Glomerular endothelial cell (primary cell): ENCODE results near the gene IL3. TPM values are rescaled to one million over a fixed set of nuclear protein-coding genes. Genes with fewer than 3 reads are reported as not detected.
"Not testable (repeated sequence)": the region's sequence is repeated elsewhere in the genome, so short reads cannot be mapped to it uniquely, and the experiment has no call there.

Experiments used
- DNase-seq: peaks from one replicate; pipeline ENCODE4 v3.0.0-alpha.2; 2011; ENCODE audit warnings: low read depth, low spot score; ENCODE audit errors: extremely low read depth
- total RNA-seq: library from RNA; depleted of rRNA; stranded (reverse); fragments of >200 nt; gene quantifications from 2 replicates; pipeline ENCODE4 v1.2.3, GENCODE V29; 2015

The IL3 gene
- total RNA-seq, 1 donor from 2014 or later: not detected

GRCh38 chr5:132090107-132090506 lies 29.7 kb downstream of the IL3 start:
- DNase-seq: no peak

- DNase-seq: no peak
Observed at GRCh38 chr5:132093271-132093670, 32.8 kb downstream of the IL3 start.

- no peak for DNase-seq
Observed at GRCh38 chr5:132094393-132095076, 34.1 kb downstream of the IL3 start.

- no peak for DNase-seq
Observed at GRCh38 chr5:132095077-132095410, 34.6 kb downstream of the IL3 start.

- no peak for DNase-seq
Observed at GRCh38 chr5:132095424-132095972, 35.0 kb downstream of the IL3 start.

GRCh38 chr5:132096904-132097303 lies 36.4 kb downstream of the IL3 start:
- no peak for DNase-seq

- DNase-seq: no peak
Observed at GRCh38 chr5:132098151-132098594, 37.7 kb downstream of the IL3 start.

- DNase-seq: no peak
Observed at GRCh38 chr5:132098621-132099020, 38.2 kb downstream of the IL3 start.

GRCh38 chr5:132099076-132099748 lies 38.8 kb downstream of the IL3 start:
- DNase-seq: no peak

GRCh38 chr5:132099905-132100304 lies 39.5 kb downstream of the IL3 start:
- DNase-seq: no peak

GRCh38 chr5:132100672-132101261 lies 40.3 kb downstream of the IL3 start:
- DNase-seq: no peak

GRCh38 chr5:132101385-132101880 lies 41.0 kb downstream of the IL3 start:
- DNase-seq: no peak

- no peak for DNase-seq
Observed at GRCh38 chr5:132102101-132102701, 41.7 kb downstream of the IL3 start.

- no peak for DNase-seq
Observed at GRCh38 chr5:132102944-132103331, 42.5 kb downstream of the IL3 start.

GRCh38 chr5:132103332-132103951 lies 43.0 kb downstream of the IL3 start:
- DNase-seq: peak; percentile 90

GRCh38 chr5:132103969-132104391 lies 43.5 kb downstream of the IL3 start:
- DNase-seq: no peak

- no peak for DNase-seq
Observed at GRCh38 chr5:132104556-132104955, 44.1 kb downstream of the IL3 start.

- DNase-seq: no peak
Observed at GRCh38 chr5:132105688-132106087, 45.2 kb downstream of the IL3 start.

- DNase-seq: not testable (repeated sequence)
Observed at GRCh38 chr5:132108495-132108894, 48.0 kb downstream of the IL3 start.

- not testable (repeated sequence) for DNase-seq
Observed at GRCh38 chr5:132108957-132109356, 48.5 kb downstream of the IL3 start.
